ENCODE results near the gene KRT8.
"Not testable (repeated sequence)": the region's sequence is repeated elsewhere in the genome, so short reads cannot be mapped to it uniquely, and the experiment has no call there.

The KRT8 gene

GRCh38 chr12:52874573-52875435 lies 30.1 kb downstream of the KRT8 start:
- DNase-seq (ENCODE audit: low read depth), result no peak

- peak; percentile 69 for DNase-seq (ENCODE audit: low read depth)
Measured at GRCh38 chr12:52873832-52874572, 30.9 kb downstream of the KRT8 start.

- no peak for DNase-seq (ENCODE audit: low read depth)
Measured at GRCh38 chr12:52873513-52873831, 31.4 kb downstream of the KRT8 start.

GRCh38 chr12:52872644-52873389 lies 32.1 kb downstream of the KRT8 start:
- no peak for DNase-seq (ENCODE audit: low read depth)

GRCh38 chr12:52871291-52872039 lies 33.4 kb downstream of the KRT8 start:
- DNase-seq (ENCODE audit: low read depth), result peak; percentile 83

- DNase-seq (ENCODE audit: low read depth), result no peak
Measured at GRCh38 chr12:52870361-52871290, 34.2 kb downstream of the KRT8 start.

- no peak for DNase-seq (ENCODE audit: low read depth)
Measured at GRCh38 chr12:52867642-52868041, 37.2 kb downstream of the KRT8 start.

GRCh38 chr12:52867152-52867551 lies 37.7 kb downstream of the KRT8 start:
- no peak for DNase-seq (ENCODE audit: low read depth)

GRCh38 chr12:52865090-52865944 lies 39.6 kb downstream of the KRT8 start:
- no peak for DNase-seq (ENCODE audit: low read depth)

- no peak for DNase-seq (ENCODE audit: low read depth)
Measured at GRCh38 chr12:52862023-52862422, 42.9 kb downstream of the KRT8 start.

- no peak for DNase-seq (ENCODE audit: low read depth)
Measured at GRCh38 chr12:52861511-52861910, 43.4 kb downstream of the KRT8 start.

- DNase-seq (ENCODE audit: low read depth), result peak; percentile 58
Measured at GRCh38 chr12:52860102-52860823, 44.6 kb downstream of the KRT8 start.

- no peak for DNase-seq (ENCODE audit: low read depth)
Measured at GRCh38 chr12:52857500-52857899, 47.4 kb downstream of the KRT8 start.

GRCh38 chr12:52856787-52857186 lies 48.1 kb downstream of the KRT8 start:
- no peak for DNase-seq (ENCODE audit: low read depth)

- DNase-seq (ENCODE audit: low read depth), result not testable (repeated sequence)
Measured at GRCh38 chr12:52856077-52856476, 48.8 kb downstream of the KRT8 start.

GRCh38 chr12:52851787-52852186 lies 53.1 kb downstream of the KRT8 start:
- DNase-seq (ENCODE audit: low read depth), result no peak

GRCh38 chr12:52850681-52851080 lies 54.2 kb downstream of the KRT8 start:
- DNase-seq (ENCODE audit: low read depth), result no peak

GRCh38 chr12:52849511-52849910 lies 55.4 kb downstream of the KRT8 start:
- DNase-seq (ENCODE audit: low read depth), result no peak

GRCh38 chr12:52848661-52849255 lies 56.1 kb downstream of the KRT8 start, which contains the start of gene KRT78:
Gene KRT78, minus strand, starts transcription at chr12:52848994. Its CDS starts 64 bp downstream, at chr12:52848930.
- DNase-seq (ENCODE audit: low read depth), result no peak
